Measurements from ENCODE around the gene VPS33B.
A peak's percentile ranks its signal among the peaks of the same experiment; 100 is the strongest.

Gene VPS33B

DNA sequence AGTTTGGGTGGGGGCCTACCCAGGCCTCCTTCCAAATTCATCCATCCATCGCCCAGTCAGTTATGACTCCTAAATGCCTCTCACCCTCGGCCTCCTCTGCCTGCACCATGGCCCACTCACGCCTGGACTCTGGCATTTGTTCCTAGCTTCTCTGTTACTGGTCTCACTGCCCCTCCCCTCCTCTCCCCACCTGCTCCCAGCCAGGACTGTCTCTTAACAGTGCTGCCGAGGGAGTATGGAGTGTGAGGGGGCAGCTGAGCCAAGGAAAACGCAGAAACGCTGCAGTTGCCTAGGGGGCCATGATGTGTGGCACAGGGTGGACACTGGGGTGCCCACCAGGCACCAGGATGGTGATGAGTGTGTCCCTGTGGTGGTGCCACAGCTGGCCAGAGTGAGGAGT lies 64.6 kb downstream of the VPS33B start:
- H3K36me3 ChIP-seq (replicated peaks; ENCODE audit: low read depth, low read length): peaks cover 43% of the 10 kb centered on the region
- H3K9ac ChIP-seq (ENCODE audit: low read length): no peak overlapping the region
- peaks cover 10% of the 10 kb centered on the region for H3K4me1 ChIP-seq (ENCODE audit: low read length)
- no peak overlapping the region for H3K27ac ChIP-seq (ENCODE audit: low read length)
- H3K4me3 ChIP-seq (ENCODE audit: low read length): no peak overlapping the region
- no peaks in the 10 kb centered on the region for H3K9me3 ChIP-seq (ENCODE audit: insufficient read depth, low read length)
- TF ChIP-seq, protein P1, sequence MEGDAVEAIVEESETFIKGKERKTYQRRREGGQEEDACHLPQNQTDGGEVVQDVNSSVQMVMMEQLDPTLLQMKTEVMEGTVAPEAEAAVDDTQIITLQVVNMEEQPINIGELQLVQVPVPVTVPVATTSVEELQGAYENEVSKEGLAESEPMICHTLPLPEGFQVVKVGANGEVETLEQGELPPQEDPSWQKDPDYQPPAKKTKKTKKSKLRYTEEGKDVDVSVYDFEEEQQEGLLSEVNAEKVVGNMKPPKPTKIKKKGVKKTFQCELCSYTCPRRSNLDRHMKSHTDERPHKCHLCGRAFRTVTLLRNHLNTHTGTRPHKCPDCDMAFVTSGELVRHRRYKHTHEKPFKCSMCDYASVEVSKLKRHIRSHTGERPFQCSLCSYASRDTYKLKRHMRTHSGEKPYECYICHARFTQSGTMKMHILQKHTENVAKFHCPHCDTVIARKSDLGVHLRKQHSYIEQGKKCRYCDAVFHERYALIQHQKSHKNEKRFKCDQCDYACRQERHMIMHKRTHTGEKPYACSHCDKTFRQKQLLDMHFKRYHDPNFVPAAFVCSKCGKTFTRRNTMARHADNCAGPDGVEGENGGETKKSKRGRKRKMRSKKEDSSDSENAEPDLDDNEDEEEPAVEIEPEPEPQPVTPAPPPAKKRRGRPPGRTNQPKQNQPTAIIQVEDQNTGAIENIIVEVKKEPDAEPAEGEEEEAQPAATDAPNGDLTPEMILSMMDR (IDR thresholded peaks at IDR 0.05; ENCODE audit: low read depth, low read length): no peak
- no peak for TF ChIP-seq EZH2phosphoT487 (IDR thresholded peaks at IDR 0.05; ENCODE audit: low read depth)
- H3K27me3 ChIP-seq (ENCODE audit: low read depth, low read length): no peaks in the 10 kb centered on the region
- H2AFZ ChIP-seq (ENCODE audit: low read depth, low read length): no peak overlapping the region
- H4K20me1 ChIP-seq (ENCODE audit: insufficient read depth, low read length): no peaks in the 10 kb centered on the region
- no peak overlapping the region for H3K4me2 ChIP-seq (ENCODE audit: low read length)
- peaks cover 37% of the 10 kb centered on the region for H3K79me2 ChIP-seq (ENCODE audit: low read length)

GRCh38 chr15:90957031-90957790 lies 65.2 kb downstream of the VPS33B start:
- Histone ChIP-seq H3K4me2 (ENCODE audit: low read length) (no peak overlapping the region), H3K9ac (ENCODE audit: low read length) (no peak overlapping the region), H3K36me3 (replicated peaks; ENCODE audit: low read depth, low read length) (peaks cover 37% of the 10 kb centered on the region), H4K20me1 (ENCODE audit: insufficient read depth, low read length) (no peaks in the 10 kb centered on the region), H3K79me2 (ENCODE audit: low read length) (peaks cover 34% of the 10 kb centered on the region), H3K9me3 (ENCODE audit: insufficient read depth, low read length) (no peaks in the 10 kb centered on the region), H3K27me3 (ENCODE audit: low read depth, low read length) (no peaks in the 10 kb centered on the region), H2AFZ (ENCODE audit: low read depth, low read length) (no peak overlapping the region), H3K4me3 (ENCODE audit: low read length) (no peak overlapping the region), H3K4me1 (ENCODE audit: low read length) (peaks cover 10% of the 10 kb centered on the region), H3K27ac (ENCODE audit: low read length) (no peak overlapping the region)
- TF ChIP-seq, protein P1 (IDR thresholded peaks at IDR 0.05; ENCODE audit: low read depth, low read length): no peak
- TF ChIP-seq EZH2phosphoT487 (IDR thresholded peaks at IDR 0.05; ENCODE audit: low read depth): no peak

- Histone ChIP-seq H3K4me1 (ENCODE audit: low read length) (peaks cover 10% of the 10 kb centered on the region), H4K20me1 (ENCODE audit: insufficient read depth, low read length) (no peaks in the 10 kb centered on the region), H3K36me3 (replicated peaks; ENCODE audit: low read depth, low read length) (peaks cover 34% of the 10 kb centered on the region), H3K79me2 (ENCODE audit: low read length) (peaks cover 29% of the 10 kb centered on the region), H3K27ac (ENCODE audit: low read length) (no peak overlapping the region), H3K27me3 (ENCODE audit: low read depth, low read length) (no peaks in the 10 kb centered on the region), H3K9me3 (ENCODE audit: insufficient read depth, low read length) (no peaks in the 10 kb centered on the region), H3K9ac (ENCODE audit: low read length) (peak overlapping the region; percentile 97; the same call in 1 of the 2 replicates), H2AFZ (ENCODE audit: low read depth, low read length) (no peak overlapping the region), H3K4me3 (ENCODE audit: low read length) (peak overlapping the region; percentile 86), H3K4me2 (ENCODE audit: low read length) (peak overlapping the region; percentile 68)
- TF ChIP-seq, protein P1 (IDR thresholded peaks at IDR 0.05; ENCODE audit: low read depth, low read length): no peak
- TF ChIP-seq EZH2phosphoT487 (IDR thresholded peaks at IDR 0.05; ENCODE audit: low read depth): no peak
Measured at GRCh38 chr15:90956274-90957030, 65.9 kb downstream of the VPS33B start.

DNA sequence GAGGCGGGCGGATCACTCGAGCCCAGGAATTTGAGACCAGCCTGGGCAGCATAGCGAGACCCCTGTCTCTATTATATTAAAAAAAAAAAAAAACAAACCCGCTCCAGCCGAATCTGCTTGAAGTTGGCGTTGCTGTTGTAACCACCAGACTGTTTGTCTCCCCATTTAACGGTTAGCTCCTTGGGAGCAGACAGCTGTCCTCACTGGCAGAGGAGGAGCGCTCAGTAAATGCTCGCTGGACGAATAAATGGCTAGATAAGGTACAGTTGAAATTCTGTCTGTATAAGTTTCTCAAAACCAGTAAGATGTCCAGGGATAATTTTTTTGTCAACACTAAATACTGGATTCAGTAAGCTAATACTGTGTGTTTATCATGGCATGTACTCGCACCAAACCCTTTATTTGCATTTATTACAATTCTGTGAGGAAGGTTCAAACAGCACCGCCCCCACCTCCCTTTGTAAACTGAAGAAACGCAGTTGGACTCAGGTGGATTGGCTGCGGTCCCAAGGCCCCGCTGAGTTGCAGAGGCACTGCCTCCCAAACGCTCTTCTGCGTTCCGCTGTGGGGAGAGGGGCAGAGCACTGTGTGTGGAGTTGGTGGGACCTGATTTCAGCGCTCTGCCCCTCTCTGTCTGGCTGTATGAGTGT lies 66.6 kb downstream of the VPS33B start:
- Histone ChIP-seq H3K4me2 (ENCODE audit: low read length) (peak overlapping the region; percentile 68), H3K36me3 (replicated peaks; ENCODE audit: low read depth, low read length) (peaks cover 31% of the 10 kb centered on the region), H2AFZ (ENCODE audit: low read depth, low read length) (no peak overlapping the region), H4K20me1 (ENCODE audit: insufficient read depth, low read length) (no peaks in the 10 kb centered on the region), H3K9me3 (ENCODE audit: insufficient read depth, low read length) (no peaks in the 10 kb centered on the region), H3K4me3 (ENCODE audit: low read length) (peak overlapping the region; percentile 86), H3K9ac (ENCODE audit: low read length) (peak overlapping the region; percentile 97), H3K27ac (ENCODE audit: low read length) (peak overlapping the region; percentile 89), H3K27me3 (ENCODE audit: low read depth, low read length) (no peaks in the 10 kb centered on the region), H3K4me1 (ENCODE audit: low read length) (peaks cover 10% of the 10 kb centered on the region), H3K79me2 (ENCODE audit: low read length) (peaks cover 29% of the 10 kb centered on the region)
- no peak for TF ChIP-seq EZH2phosphoT487 (IDR thresholded peaks at IDR 0.05; ENCODE audit: low read depth)
- TF ChIP-seq, protein P1 (IDR thresholded peaks at IDR 0.05; ENCODE audit: low read depth, low read length): no peak
